ENCODE data around the gene CPA2.
"Not testable (repeated sequence)": the region's sequence is repeated elsewhere in the genome, so short reads cannot be mapped to it uniquely, and the experiment has no call there.

DNA sequence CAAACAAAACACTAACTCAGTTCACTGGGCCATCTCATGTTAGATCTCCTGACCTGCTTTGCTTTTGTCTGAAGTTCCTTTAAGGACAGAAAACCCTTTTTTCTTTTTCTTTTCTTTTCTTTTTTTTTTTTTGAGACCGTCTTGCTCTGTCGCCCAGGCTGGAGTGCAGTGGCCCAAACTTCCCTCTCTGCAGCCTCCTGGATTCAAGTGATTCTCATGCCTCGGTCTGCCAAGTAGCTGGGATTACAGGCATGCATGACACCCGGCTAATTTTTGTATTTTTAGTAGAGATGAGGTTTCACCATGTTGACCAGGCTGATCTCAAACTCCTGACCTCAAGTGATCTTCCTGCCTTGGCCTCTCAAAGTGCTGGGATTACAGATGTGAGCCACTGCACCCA lies 30.3 kb upstream of the CPA2 start:
- TF ChIP-seq, protein P1, sequence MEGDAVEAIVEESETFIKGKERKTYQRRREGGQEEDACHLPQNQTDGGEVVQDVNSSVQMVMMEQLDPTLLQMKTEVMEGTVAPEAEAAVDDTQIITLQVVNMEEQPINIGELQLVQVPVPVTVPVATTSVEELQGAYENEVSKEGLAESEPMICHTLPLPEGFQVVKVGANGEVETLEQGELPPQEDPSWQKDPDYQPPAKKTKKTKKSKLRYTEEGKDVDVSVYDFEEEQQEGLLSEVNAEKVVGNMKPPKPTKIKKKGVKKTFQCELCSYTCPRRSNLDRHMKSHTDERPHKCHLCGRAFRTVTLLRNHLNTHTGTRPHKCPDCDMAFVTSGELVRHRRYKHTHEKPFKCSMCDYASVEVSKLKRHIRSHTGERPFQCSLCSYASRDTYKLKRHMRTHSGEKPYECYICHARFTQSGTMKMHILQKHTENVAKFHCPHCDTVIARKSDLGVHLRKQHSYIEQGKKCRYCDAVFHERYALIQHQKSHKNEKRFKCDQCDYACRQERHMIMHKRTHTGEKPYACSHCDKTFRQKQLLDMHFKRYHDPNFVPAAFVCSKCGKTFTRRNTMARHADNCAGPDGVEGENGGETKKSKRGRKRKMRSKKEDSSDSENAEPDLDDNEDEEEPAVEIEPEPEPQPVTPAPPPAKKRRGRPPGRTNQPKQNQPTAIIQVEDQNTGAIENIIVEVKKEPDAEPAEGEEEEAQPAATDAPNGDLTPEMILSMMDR (conservative IDR thresholded peaks at IDR 0.05; ENCODE audit: low read depth in 2 of 2): not testable (repeated sequence)
- not testable (repeated sequence) for TF ChIP-seq CREB1 (CRISPR knock-in tag; IDR thresholded peaks at IDR 0.05; ENCODE audit: low read depth); EZH2 (IDR thresholded peaks at IDR 0.05; ENCODE audit: low read depth, unreplicated experiment); EZH2phosphoT487 (IDR thresholded peaks at IDR 0.05; ENCODE audit: unreplicated experiment); POLR2AphosphoS5 (IDR thresholded peaks at IDR 0.05; ENCODE audit: low read depth); ZNF331 (CRISPR knock-in tag; IDR thresholded peaks at IDR 0.05; ENCODE audit: low read depth); STAT1 (IDR thresholded peaks at IDR 0.05; ENCODE audit: unreplicated experiment); JUNB (IDR thresholded peaks at IDR 0.05; ENCODE audit: unreplicated experiment)
- TF ChIP-seq, protein P2, sequence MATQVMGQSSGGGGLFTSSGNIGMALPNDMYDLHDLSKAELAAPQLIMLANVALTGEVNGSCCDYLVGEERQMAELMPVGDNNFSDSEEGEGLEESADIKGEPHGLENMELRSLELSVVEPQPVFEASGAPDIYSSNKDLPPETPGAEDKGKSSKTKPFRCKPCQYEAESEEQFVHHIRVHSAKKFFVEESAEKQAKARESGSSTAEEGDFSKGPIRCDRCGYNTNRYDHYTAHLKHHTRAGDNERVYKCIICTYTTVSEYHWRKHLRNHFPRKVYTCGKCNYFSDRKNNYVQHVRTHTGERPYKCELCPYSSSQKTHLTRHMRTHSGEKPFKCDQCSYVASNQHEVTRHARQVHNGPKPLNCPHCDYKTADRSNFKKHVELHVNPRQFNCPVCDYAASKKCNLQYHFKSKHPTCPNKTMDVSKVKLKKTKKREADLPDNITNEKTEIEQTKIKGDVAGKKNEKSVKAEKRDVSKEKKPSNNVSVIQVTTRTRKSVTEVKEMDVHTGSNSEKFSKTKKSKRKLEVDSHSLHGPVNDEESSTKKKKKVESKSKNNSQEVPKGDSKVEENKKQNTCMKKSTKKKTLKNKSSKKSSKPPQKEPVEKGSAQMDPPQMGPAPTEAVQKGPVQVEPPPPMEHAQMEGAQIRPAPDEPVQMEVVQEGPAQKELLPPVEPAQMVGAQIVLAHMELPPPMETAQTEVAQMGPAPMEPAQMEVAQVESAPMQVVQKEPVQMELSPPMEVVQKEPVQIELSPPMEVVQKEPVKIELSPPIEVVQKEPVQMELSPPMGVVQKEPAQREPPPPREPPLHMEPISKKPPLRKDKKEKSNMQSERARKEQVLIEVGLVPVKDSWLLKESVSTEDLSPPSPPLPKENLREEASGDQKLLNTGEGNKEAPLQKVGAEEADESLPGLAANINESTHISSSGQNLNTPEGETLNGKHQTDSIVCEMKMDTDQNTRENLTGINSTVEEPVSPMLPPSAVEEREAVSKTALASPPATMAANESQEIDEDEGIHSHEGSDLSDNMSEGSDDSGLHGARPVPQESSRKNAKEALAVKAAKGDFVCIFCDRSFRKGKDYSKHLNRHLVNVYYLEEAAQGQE (IDR thresholded peaks at IDR 0.05; ENCODE audit: unreplicated experiment): not testable (repeated sequence)
